OCI-LY1 (cell line): ENCODE measurements around the gene CAMTA2.

Experiments
- EZH2 ChIP-seq: fragments of 200-600 bp; sonication (generic), shearing (Covaris generic); IDR thresholded peaks from 2 replicates; pipeline ENCODE4 v1.8.0; 2017; ENCODE audit warnings: borderline replicate concordance, mixed run types, mild to moderate bottlenecking, antibody characterized with exemption, low read length, moderate library complexity, mixed read lengths
- TF ChIP-seq, protein P1 (sequence below): fragments of 200-600 bp; sonication (generic), shearing (Covaris generic); IDR thresholded peaks from 2 replicates; pipeline ENCODE4 v1.5.1; 2017; ENCODE audit warnings: mild to moderate bottlenecking, antibody characterized with exemption, low read length, moderate library complexity, mixed read lengths

DNA sequence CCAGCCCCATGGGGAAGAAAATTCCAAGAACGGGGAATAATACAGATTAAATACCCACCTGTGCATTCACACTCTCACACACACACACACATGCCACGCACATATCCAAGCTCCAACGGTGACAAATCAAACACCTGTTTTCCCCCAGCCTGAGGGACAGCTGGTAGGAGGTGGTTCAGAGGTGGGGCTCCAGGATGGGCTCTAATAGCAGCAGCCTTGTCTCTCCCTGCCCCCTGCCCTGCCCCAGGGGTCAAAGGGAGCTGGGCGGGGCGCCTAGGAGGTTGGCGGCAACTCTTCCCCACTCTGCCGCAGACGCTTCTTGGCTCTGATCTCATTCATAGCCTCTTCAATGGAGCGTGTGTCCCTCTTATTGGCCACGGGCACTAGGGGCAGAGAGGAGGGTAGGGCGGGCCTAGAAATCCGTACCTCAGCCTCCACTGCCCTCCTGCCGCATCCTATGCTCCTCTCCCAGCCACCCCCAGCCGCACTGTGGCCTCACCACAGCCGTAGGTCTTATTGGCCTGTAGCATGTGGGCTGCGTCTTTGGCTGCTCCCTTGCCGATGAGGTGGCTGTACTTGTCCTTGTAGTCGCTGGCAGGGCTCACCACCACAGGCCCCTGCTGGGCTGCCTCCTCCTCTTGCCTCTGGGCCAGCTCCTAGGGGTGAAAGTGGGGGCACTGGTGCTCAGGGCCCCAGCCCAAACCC lies 28.1 kb downstream of the CAMTA2 start:
- TF ChIP-seq, protein P1, sequence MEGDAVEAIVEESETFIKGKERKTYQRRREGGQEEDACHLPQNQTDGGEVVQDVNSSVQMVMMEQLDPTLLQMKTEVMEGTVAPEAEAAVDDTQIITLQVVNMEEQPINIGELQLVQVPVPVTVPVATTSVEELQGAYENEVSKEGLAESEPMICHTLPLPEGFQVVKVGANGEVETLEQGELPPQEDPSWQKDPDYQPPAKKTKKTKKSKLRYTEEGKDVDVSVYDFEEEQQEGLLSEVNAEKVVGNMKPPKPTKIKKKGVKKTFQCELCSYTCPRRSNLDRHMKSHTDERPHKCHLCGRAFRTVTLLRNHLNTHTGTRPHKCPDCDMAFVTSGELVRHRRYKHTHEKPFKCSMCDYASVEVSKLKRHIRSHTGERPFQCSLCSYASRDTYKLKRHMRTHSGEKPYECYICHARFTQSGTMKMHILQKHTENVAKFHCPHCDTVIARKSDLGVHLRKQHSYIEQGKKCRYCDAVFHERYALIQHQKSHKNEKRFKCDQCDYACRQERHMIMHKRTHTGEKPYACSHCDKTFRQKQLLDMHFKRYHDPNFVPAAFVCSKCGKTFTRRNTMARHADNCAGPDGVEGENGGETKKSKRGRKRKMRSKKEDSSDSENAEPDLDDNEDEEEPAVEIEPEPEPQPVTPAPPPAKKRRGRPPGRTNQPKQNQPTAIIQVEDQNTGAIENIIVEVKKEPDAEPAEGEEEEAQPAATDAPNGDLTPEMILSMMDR: no peak
- no peak for TF ChIP-seq EZH2
